HCT116 (cell line): ENCODE data around the gene TLR3. TPM values are rescaled to one million over a fixed set of nuclear protein-coding genes. Genes with fewer than 3 reads are reported as not detected.

Source experiments
- ATAC-seq: fragments of 200-7000 bp; cut with Tn5 transposase; 2 replicates; pipeline ENCODE4 v1.9.1; 2020; ENCODE audit warnings: mild to moderate bottlenecking, moderate library complexity
- BruUV-seq: library from RNA; stranded (reverse); fragments of 400-500 nt; replicated peaks from 2 replicates; lab custom pipeline; 2021; lab: Mats Ljungman, UMichigan
- CTCF ChIA-PET: fragments of 300-600 bp; sonication (Branson Sonifier 250); formaldehyde crosslinking; loops from one replicate; lab custom pipeline; 2021; ENCODE audit warnings: antibody characterized with exemption; lab: Charles Lee
- POLR2A ChIA-PET: fragments of 300-600, 350-600 bp; sonication (Branson Sonifier 250); formaldehyde crosslinking; loops from one replicate; lab custom pipeline; 2021; ENCODE audit warnings: antibody characterized with exemption; lab: Charles Lee
- RAD21 ChIA-PET, 2 experiments: fragments of 300-600 bp; sonication (Branson Sonifier 250); formaldehyde crosslinking; loops; one replicate each; lab custom pipeline; 2023; ENCODE audit warnings: low total read pairs in 2 of 2; ENCODE audit not compliant: uncharacterized antibody in 2 of 2, unreplicated experiment in 2 of 2, low non-redundant PET in 1 of 2; lab: Charles Lee
- DNase-seq: peaks from one replicate; pipeline ENCODE4 v3.0.0-alpha.2; 2010; ENCODE audit warnings: low read depth, low spot score
- H2AFZ ChIP-seq: fragments of 200-600 bp; shearing (Covaris generic), sonication (generic); 2 replicates; pipeline ENCODE4 v1.6.1; 2017; ENCODE audit warnings: low read depth, mixed run types, mixed read lengths, antibody characterized with exemption, low read length; ENCODE audit not compliant: poor library complexity, severe bottlenecking
- H3K27ac ChIP-seq: 2 replicates; pipeline ENCODE4 v1.5.1; 2012; ENCODE audit warnings: low read depth, low read length
- H3K27me3 ChIP-seq: fragments of 200-600 bp; sonication (generic); 2 replicates; pipeline ENCODE4 v1.6.1; 2016; ENCODE audit warnings: mixed run types, low read length, mixed read lengths; ENCODE audit not compliant: insufficient read depth
- H3K36me3 ChIP-seq, 2 experiments: fragments of 200-500 bp in 1 of 2; fragments of 200-600 bp in 1 of 2; sonication (Bioruptor generic) in 1 of 2; sonication (generic) in 1 of 2; 2 replicates each; pipeline versions ENCODE4 v1.5.1 to v1.6.1; 2014 to 2016; ENCODE audit warnings: low read length in 2 of 2, inconsistent platforms in 1 of 2, mixed read lengths in 1 of 2, mixed run types in 1 of 2; ENCODE audit not compliant: insufficient read depth in 2 of 2, control insufficient read depth in 1 of 2
- H3K4me1 ChIP-seq, 2 experiments: fragments of 200-600 bp in 1 of 2; sonication (generic) in 1 of 2; 2 replicates each; pipeline versions ENCODE4 v1.5.1 to v1.6.1; 2012 to 2017; ENCODE audit warnings: low read length in 2 of 2, inconsistent platforms in 1 of 2, mild to moderate bottlenecking in 1 of 2, mixed read lengths in 1 of 2, mixed run types in 1 of 2, moderate library complexity in 1 of 2; ENCODE audit not compliant: insufficient read depth in 2 of 2, control insufficient read depth in 1 of 2
- H3K4me2 ChIP-seq: fragments of 200-600 bp; sonication (generic); 2 replicates; pipeline ENCODE4 v1.6.1; 2017; ENCODE audit warnings: mixed run types, low read length, mixed read lengths
- H3K4me3 ChIP-seq, 2 experiments: fragments of 200-600 bp in 1 of 2; sonication (generic) in 1 of 2; replicated peaks in 1 of 2; 2 replicates each; pipeline ENCODE4 v1.5.1; 2011 to 2016; ENCODE audit warnings: low read length in 2 of 2, control low read depth in 1 of 2, low read depth in 1 of 2, mild to moderate bottlenecking in 1 of 2, mixed read lengths in 1 of 2, mixed run types in 1 of 2
- H3K79me2 ChIP-seq: fragments of 200-600 bp; sonication (generic); 2 replicates; pipeline ENCODE4 v1.6.1; 2017; ENCODE audit warnings: mild to moderate bottlenecking, mixed run types, low read length, moderate library complexity, mixed read lengths; ENCODE audit not compliant: insufficient read depth
- H3K9ac ChIP-seq: fragments of 200-600 bp; sonication (generic); 2 replicates; pipeline ENCODE4 v1.6.1; 2016; ENCODE audit warnings: low read length, mixed read lengths
- H3K9me2 ChIP-seq: fragments of 200-600 bp; sonication (generic), shearing (Covaris generic); 2 replicates; pipeline ENCODE4 v1.6.1; 2017; ENCODE audit warnings: mixed run types, mild to moderate bottlenecking, moderate library complexity; ENCODE audit not compliant: insufficient read depth
- H3K9me3 ChIP-seq, 2 experiments: fragments of 200-500 bp in 1 of 2; fragments of 200-600 bp in 1 of 2; sonication (Bioruptor generic) in 1 of 2; sonication (generic) in 1 of 2; 2 replicates each; pipeline ENCODE4 v1.6.1; 2014 to 2017; ENCODE audit warnings: low read length in 2 of 2, mixed read lengths in 2 of 2, inconsistent platforms in 1 of 2, low read depth in 1 of 2, mild to moderate bottlenecking in 1 of 2, mixed run types in 1 of 2, moderate library complexity in 1 of 2; ENCODE audit not compliant: control insufficient read depth in 1 of 2, insufficient read depth in 1 of 2
- H4K20me1 ChIP-seq: fragments of 200-600 bp; sonication (generic), shearing (Covaris generic); 2 replicates; pipeline ENCODE4 v1.6.1; 2017; ENCODE audit warnings: mixed run types, mild to moderate bottlenecking, moderate library complexity; ENCODE audit not compliant: insufficient read depth
- ATF3 ChIP-seq: IDR thresholded peaks from 2 replicates; pipeline ENCODE4 v1.6.1; 2012
- CTCF ChIP-seq, 3 experiments: fragments of 200-600 bp in 1 of 3; sonication (generic) in 1 of 3; IDR thresholded peaks in 2 of 3; conservative IDR thresholded peaks in 1 of 3; 2 replicates each; pipeline ENCODE4 v1.5.1; 2012 to 2017; ENCODE audit warnings: low read depth in 2 of 3, low read length in 2 of 3, antibody characterized with exemption in 1 of 3, borderline replicate concordance in 1 of 3, control low read depth in 1 of 3, mild to moderate bottlenecking in 1 of 3, mixed read lengths in 1 of 3, mixed run types in 1 of 3, moderate library complexity in 1 of 3; ENCODE audit not compliant: insufficient read depth in 1 of 3
- EGR1 ChIP-seq: IDR thresholded peaks from 2 replicates; pipeline ENCODE4 v1.6.1; 2012; ENCODE audit warnings: low read depth
- ELF1 ChIP-seq: IDR thresholded peaks from 2 replicates; pipeline ENCODE4 v1.6.1; 2012; ENCODE audit warnings: low read depth, borderline replicate concordance
- EZH2 ChIP-seq: fragments of 200-600 bp; sonication (generic); IDR thresholded peaks from 2 replicates; pipeline ENCODE4 v1.6.1; 2017; ENCODE audit warnings: antibody characterized with exemption, mixed run types
- EZH2phosphoT487 ChIP-seq: fragments of 200-600 bp; IDR thresholded peaks from 2 replicates; pipeline ENCODE4 v1.6.1; 2018; ENCODE audit warnings: antibody characterized with exemption, borderline replicate concordance
- FOSL1 ChIP-seq: IDR thresholded peaks from 2 replicates; pipeline ENCODE4 v1.6.1; 2012; ENCODE audit warnings: low read depth
- POLR2A ChIP-seq: IDR thresholded peaks from 2 replicates; pipeline ENCODE4 v1.7.0; 2011; ENCODE audit warnings: borderline replicate concordance; ENCODE audit not compliant: insufficient read depth, insufficient read length; ENCODE audit errors: extremely low read depth
- RAD21 ChIP-seq: IDR thresholded peaks from 2 replicates; pipeline ENCODE4 v1.6.1; 2012; ENCODE audit warnings: low read depth, mild to moderate bottlenecking
- SP1 ChIP-seq: IDR thresholded peaks from 2 replicates; pipeline ENCODE4 v1.6.1; 2012; ENCODE audit warnings: low read depth
- TCF7L2 ChIP-seq: IDR thresholded peaks from 2 replicates; pipeline ENCODE4 v1.7.0; 2011; ENCODE audit warnings: borderline replicate concordance, inconsistent platforms; ENCODE audit not compliant: insufficient read depth, insufficient read length; ENCODE audit errors: extremely low read depth
- YY1 ChIP-seq: IDR thresholded peaks from 2 replicates; pipeline ENCODE4 v1.6.1; 2011; ENCODE audit warnings: low read length, low read depth, moderate library complexity, mild to moderate bottlenecking; ENCODE audit not compliant: insufficient replicate concordance; ENCODE audit errors: extremely low read depth
- ZFX ChIP-seq: fragments of 450-650 bp; IDR thresholded peaks from 2 replicates; pipeline ENCODE4 v1.6.1; 2017
- intact Hi-C: fragments of 100-400 bp; cut with micrococcal nuclease; formaldehyde crosslinking; loops from 2 replicates; pipeline ENCODE4 v1.10.0; 2022
- total RNA-seq: library from RNA; stranded (reverse); gene quantifications from one replicate; pipeline ENCODE4 v1.2.1, GENCODE V29; 2021; ENCODE audit not compliant: unreplicated experiment
- TF ChIP-seq, protein P1 (sequence below): IDR thresholded peaks from 2 replicates; pipeline ENCODE4 v1.6.1; 2012; ENCODE audit warnings: low read depth

Gene TLR3
- total RNA-seq, 1 experiment from 2014 or later, result 1.3 TPM

DNA sequence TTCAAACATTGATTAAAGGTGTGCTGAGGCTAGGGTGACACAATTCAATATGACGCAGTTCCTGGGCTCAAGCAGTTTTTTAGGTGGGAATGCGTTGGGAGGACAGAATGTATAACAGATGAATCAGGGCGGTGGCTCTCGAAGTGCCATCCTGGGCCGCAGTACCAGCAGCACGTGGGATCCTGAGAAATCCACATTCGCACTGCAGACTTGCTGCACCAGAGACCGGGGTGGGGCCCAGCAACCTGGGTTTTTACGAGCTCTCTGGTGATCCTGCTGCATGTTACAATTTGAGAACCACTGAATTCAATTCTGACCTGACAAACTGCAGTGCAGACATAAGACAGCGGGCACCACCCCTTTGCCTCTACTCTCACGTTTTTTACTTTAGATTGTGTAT lies 65.9 kb downstream of the TLR3 start:
- H4K20me1 ChIP-seq, result no peaks in the 10 kb centered on the region
- H3K27me3 ChIP-seq, result no peaks in the 10 kb centered on the region
- ChIA-PET CTCF (interaction anchor here (0.8 kb wide), 1 partner anchor 67 kb away, joined by 3 read pairs; no protein-coding TSS in a partner anchor), POLR2A (no interaction called here), RAD21 (no interaction called here)
- no peaks in the 10 kb centered on the region for H3K9me3 ChIP-seq
- H3K4me3 ChIP-seq, result no peak overlapping the region
- TF ChIP-seq EZH2phosphoT487, result no peak
- TF ChIP-seq FOSL1, result no peak
- no peak for TF ChIP-seq EZH2
- TF ChIP-seq TCF7L2, result no peak
- TF ChIP-seq YY1, result no peak
- TF ChIP-seq ZFX, result no peak
- no peak for DNase-seq
- H2AFZ ChIP-seq, result no peak overlapping the region
- H3K27ac ChIP-seq, result no peak overlapping the region
- intact Hi-C loops, result no loop called here
- no peak overlapping the region for H3K4me2 ChIP-seq
- H3K36me3 ChIP-seq, result no peaks in the 10 kb centered on the region
- peaks cover 10 to 13% of the 10 kb centered on the region in 2 experiments for H3K4me1 ChIP-seq
- no peak for ATAC-seq
- no peak overlapping the region for H3K9ac ChIP-seq
- H3K79me2 ChIP-seq, result no peaks in the 10 kb centered on the region
- H3K9me2 ChIP-seq, result no peaks in the 10 kb centered on the region
- BruUV-seq, result no TSS peak

GRCh38 chr4:186137196-186137794 lies 68.3 kb downstream of the TLR3 start:
- H3K79me2 ChIP-seq, result no peaks in the 10 kb centered on the region
- H3K4me1 ChIP-seq, result peaks cover 9 to 11% of the 10 kb centered on the region in 2 experiments
- H3K27me3 ChIP-seq, result no peaks in the 10 kb centered on the region
- H2AFZ ChIP-seq, result no peak overlapping the region
- intact Hi-C loops, result loop anchor here (1.0 kb wide), 2 partner anchors 69 to 496 kb away; no protein-coding TSS in a partner anchor
- BruUV-seq, result no TSS peak
- H3K9ac ChIP-seq, result no peak overlapping the region
- DNase-seq, result peak; percentile 12
- H3K9me2 ChIP-seq, result no peaks in the 10 kb centered on the region
- ATAC-seq, result no peak
- no peaks in the 10 kb centered on the region for H3K9me3 ChIP-seq
- H3K4me3 ChIP-seq, result no peak overlapping the region
- H3K36me3 ChIP-seq, result no peaks in the 10 kb centered on the region
- H4K20me1 ChIP-seq, result no peaks in the 10 kb centered on the region
- CTCF ChIA-PET, result interaction anchor here (0.6 to 3.5 kb wide), 25 partner anchors 9 to 1034 kb away, joined by 3 to 97 read pairs (median 4); partner anchors contain the start of gene TLR3
- no peak overlapping the region for H3K27ac ChIP-seq
- RAD21 ChIA-PET, result interaction anchor here (0.7 to 1.9 kb wide), 6 partner anchors 10 to 497 kb away, joined by 3 to 10 read pairs (median 6); partner anchors contain the start of gene TLR3 (in 1 of the 2)
- no peak overlapping the region for H3K4me2 ChIP-seq
- POLR2A ChIA-PET, result interaction anchor here (0.7 to 2.3 kb wide), 5 partner anchors 9 to 498 kb away, joined by 3 to 7 read pairs (median 3); no protein-coding TSS in a partner anchor
- no peak for TF ChIP-seq POLR2A
- no peak for TF ChIP-seq EGR1
- peak; percentile 71 for TF ChIP-seq RAD21
- TF ChIP-seq, protein P1, sequence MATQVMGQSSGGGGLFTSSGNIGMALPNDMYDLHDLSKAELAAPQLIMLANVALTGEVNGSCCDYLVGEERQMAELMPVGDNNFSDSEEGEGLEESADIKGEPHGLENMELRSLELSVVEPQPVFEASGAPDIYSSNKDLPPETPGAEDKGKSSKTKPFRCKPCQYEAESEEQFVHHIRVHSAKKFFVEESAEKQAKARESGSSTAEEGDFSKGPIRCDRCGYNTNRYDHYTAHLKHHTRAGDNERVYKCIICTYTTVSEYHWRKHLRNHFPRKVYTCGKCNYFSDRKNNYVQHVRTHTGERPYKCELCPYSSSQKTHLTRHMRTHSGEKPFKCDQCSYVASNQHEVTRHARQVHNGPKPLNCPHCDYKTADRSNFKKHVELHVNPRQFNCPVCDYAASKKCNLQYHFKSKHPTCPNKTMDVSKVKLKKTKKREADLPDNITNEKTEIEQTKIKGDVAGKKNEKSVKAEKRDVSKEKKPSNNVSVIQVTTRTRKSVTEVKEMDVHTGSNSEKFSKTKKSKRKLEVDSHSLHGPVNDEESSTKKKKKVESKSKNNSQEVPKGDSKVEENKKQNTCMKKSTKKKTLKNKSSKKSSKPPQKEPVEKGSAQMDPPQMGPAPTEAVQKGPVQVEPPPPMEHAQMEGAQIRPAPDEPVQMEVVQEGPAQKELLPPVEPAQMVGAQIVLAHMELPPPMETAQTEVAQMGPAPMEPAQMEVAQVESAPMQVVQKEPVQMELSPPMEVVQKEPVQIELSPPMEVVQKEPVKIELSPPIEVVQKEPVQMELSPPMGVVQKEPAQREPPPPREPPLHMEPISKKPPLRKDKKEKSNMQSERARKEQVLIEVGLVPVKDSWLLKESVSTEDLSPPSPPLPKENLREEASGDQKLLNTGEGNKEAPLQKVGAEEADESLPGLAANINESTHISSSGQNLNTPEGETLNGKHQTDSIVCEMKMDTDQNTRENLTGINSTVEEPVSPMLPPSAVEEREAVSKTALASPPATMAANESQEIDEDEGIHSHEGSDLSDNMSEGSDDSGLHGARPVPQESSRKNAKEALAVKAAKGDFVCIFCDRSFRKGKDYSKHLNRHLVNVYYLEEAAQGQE, result no peak
- TF ChIP-seq ATF3, result no peak
- no peak for TF ChIP-seq YY1
- no peak for TF ChIP-seq ELF1
- peak; percentile 60 to 65 (median 60) for TF ChIP-seq CTCF (IDR thresholded peaks at IDR 0.05 in 2 of 3, conservative IDR thresholded peaks at IDR 0.05 in 1 of 3; ENCODE audit: borderline replicate concordance in 1 of 3, insufficient read depth in 1 of 3, low read depth in 2 of 3, low read length in 2 of 3)
- TF ChIP-seq SP1, result no peak
